PC-3 (cell line): Measurements from ENCODE around the gene CA7.

ENCODE experiments used
- EZH2 ChIP-seq: fragments of 300-600 bp; sonication (generic); IDR thresholded peaks from one replicate; pipeline ENCODE4 v1.6.1; 2017; ENCODE audit warnings: antibody characterized with exemption, mild to moderate bottlenecking, low read length; ENCODE audit not compliant: unreplicated experiment
- TF ChIP-seq, protein P1 (sequence below): fragments of 300-600 bp; sonication (generic); conservative IDR thresholded peaks from 2 replicates; pipeline ENCODE4 v1.5.1; 2017; ENCODE audit warnings: antibody characterized with exemption, low read depth, mild to moderate bottlenecking, low read length

DNA sequence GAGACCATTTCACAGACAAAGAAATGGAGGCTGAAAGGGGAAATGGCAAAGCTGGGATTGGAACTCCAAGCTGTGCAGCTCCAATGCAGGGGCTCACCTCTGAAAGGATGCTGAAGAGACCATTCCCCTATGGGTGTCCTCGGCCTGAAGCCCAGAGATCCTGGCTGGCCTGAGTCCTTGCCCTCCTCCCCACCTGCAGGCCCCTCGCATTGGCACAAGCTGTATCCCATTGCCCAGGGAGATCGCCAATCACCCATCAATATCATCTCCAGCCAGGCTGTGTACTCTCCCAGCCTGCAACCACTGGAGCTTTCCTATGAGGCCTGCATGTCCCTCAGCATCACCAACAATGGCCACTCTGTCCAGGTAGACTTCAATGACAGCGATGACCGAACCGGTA is 2.6 kb downstream of the CA7 start:
- TF ChIP-seq, protein P1, sequence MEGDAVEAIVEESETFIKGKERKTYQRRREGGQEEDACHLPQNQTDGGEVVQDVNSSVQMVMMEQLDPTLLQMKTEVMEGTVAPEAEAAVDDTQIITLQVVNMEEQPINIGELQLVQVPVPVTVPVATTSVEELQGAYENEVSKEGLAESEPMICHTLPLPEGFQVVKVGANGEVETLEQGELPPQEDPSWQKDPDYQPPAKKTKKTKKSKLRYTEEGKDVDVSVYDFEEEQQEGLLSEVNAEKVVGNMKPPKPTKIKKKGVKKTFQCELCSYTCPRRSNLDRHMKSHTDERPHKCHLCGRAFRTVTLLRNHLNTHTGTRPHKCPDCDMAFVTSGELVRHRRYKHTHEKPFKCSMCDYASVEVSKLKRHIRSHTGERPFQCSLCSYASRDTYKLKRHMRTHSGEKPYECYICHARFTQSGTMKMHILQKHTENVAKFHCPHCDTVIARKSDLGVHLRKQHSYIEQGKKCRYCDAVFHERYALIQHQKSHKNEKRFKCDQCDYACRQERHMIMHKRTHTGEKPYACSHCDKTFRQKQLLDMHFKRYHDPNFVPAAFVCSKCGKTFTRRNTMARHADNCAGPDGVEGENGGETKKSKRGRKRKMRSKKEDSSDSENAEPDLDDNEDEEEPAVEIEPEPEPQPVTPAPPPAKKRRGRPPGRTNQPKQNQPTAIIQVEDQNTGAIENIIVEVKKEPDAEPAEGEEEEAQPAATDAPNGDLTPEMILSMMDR = no peak
- no peak for TF ChIP-seq EZH2
